ENCODE results near the gene CCDC188.

The CCDC188 gene

DNA sequence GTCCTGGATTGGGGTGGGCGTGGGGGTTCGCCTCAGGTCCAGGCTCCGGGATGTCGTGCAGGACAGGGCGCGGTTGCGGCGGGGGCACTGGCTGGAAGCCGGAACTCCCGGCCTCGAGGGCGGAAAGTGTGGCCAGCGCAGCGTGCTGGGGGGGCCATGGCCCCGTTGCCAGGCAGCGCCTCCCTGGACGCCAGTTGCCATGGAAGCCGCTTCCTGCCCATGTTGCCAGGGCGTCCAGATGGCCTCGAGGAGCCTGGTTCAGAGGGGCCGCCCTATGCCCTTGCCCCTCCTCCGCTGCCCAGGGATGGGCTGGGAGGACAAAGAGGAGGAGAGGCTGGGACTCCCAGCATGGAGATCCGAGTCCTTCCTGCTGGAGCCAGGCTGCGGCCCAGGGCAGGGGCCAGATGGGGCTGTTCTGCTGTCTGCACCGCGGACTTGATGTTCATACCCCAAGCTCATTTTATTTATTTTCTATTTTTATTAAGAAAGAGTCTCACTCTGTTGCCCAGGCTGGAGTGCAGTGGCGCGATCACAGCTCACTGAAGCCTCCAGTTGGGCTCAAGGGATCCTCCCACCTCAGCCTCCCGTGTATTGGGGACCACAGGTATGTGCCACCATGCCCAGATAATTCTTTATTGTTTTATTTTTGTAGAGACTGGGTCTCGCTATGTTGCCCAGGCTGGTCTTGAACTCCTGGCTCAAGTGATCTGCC lies 4.6 kb upstream of the CCDC188 start:
- no peak for DNase-seq (ENCODE audit: low read depth, low spot score)
- H3K4me3 ChIP-seq (ENCODE audit: low read length) = no peak overlapping the region

DNA sequence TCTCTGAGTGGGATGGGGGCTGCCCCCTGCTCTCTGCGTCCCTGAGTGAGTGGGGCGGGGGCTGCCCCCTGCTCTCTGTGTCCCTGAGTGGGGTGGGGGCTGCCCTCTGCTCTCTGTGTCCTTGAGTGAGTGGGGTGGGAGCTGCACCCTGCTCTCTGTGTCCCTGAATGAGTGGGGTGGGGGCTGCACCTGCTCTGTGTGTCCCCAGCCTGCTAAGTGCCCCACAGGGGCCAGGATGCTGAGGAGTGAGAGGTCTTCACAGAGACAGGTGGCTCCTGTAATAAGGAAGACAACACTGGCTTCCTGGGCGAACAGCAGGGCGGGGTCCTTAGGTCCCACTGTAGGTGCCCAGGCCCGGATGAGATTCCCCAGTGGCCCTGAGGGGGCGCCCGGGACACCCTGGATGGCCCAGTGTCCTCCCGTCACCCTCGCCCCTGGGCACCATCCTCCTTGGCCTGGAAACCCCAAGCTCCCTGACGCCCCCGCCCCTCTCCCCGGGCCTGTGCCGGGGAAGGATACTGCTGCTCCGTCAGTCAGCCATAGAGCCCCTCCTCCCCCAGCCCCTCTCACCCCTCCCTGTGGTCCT lies 3.8 kb upstream of the CCDC188 start:
- H3K4me3 ChIP-seq (ENCODE audit: low read length) = no peak overlapping the region
- DNase-seq (ENCODE audit: low read depth, low spot score) = no peak

DNA sequence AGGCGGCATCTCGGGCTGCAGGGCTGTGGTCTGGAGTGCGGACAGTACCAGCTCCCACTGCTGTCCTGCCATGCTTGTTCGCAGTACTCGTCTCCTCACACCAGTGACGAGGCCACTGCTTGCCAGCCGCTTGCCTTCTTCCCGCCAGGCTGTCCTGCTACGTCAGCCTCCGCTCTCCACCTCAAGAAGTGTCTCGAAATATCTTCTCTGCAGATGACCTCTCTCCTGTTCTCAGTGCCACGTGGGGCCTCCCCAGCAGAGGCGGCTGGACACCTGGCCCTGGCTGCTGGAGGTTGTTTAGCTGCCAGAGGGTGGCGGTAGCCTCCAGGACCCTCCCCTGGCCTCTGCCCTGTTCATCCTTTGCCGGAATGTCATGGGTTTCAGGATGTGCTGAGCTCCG lies 3.1 kb upstream of the CCDC188 start:
- H3K4me3 ChIP-seq (ENCODE audit: low read length) = no peak overlapping the region

DNA sequence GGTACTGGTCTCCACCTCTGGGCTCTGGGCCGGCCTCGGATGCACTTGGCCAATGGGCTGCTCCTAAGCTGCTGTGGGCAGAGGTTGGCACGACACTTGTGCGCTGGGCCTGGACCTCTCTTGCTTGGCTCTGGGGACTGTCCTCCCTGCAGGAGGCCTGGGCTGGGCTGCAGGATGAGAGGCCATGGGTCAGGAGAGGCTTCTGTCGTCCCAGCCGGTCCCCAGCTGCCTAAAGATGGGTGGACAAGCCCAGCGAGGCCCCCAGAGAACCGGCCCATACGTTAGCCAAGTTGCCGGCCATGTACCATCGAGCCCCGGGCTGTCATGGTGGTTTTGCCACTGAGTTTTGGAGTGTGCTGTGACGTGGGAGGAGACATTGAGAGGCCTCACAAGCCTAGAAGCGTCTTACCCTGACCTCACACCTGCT lies 1.6 kb upstream of the CCDC188 start:
- H3K4me3 ChIP-seq (ENCODE audit: low read length) = no peak overlapping the region
- no peak for DNase-seq (ENCODE audit: low read depth, low spot score)

More for the DNA sequence above, 3.1 kb upstream of the CCDC188 start:
- DNase-seq (ENCODE audit: low read depth, low spot score) = no peak

DNA sequence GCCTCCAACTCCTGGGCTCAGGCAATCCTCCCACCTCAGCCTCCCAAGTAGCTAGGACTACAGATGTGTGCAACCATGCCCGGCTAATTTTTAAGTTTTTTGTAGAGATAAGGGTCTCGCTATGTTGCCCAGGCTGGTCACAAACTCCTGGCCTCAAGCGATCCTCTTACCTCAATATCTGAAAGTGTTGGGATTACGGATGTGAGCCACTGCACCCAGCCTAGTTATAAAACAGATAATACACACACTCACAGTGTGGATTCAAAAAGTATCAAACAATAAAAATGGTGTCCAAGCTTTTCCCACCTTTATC lies 377 bp upstream of the CCDC188 start:
- no peak overlapping the region for H3K4me3 ChIP-seq (ENCODE audit: low read length)
- no peak for DNase-seq (ENCODE audit: low read depth, low spot score)

DNA sequence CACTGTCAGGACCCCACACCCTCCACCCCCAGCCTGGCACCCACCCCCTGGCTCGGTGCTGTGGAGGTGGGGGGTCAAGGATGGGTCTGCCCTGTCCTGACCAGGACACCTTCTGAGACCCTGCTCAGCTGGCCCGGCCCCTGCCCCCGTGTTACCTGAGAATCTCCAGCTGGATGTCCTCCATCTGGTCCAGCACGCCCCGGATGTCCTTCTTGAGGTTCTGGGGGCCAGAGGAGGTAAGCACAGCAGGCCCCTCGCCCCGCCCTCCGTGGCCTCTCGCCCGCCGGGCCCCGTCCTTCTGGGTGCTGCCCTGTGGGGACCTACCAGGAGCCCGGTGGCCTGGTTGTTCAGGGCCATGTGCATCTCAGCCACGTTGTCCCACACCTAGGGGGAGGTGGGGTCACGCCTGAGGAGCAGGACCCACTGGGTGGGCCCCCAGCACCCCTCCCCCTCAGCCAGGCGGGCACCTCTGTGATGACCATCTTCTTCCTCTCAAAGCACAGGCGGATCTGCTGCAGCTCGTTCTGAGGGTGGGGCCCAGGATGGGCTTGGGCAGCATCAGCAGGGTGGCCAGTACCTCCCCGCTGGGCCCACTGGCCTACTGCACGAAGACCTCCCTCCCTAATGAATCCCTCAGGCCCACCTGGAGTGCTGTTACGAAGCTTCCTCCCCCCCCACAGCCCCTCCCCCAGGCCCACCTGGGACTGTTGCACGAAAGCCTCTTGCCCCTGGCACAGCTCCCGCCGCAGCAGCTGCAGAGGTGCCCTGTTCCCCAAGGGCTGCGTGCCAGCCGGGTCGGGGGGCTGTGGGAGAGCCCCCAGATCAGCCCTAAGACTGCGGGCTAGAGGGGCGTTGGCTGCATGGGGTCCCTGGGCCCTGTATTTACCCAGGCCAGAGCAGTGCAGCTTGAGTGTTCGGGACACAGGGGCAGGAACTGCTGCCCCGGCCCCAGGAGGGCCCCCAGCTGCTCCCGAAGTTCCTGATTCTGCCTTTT lies 1.3 kb downstream of the CCDC188 start:
- no peak overlapping the region for H3K4me3 ChIP-seq (ENCODE audit: low read length)
- DNase-seq (ENCODE audit: low read depth, low spot score) = no peak

DNA sequence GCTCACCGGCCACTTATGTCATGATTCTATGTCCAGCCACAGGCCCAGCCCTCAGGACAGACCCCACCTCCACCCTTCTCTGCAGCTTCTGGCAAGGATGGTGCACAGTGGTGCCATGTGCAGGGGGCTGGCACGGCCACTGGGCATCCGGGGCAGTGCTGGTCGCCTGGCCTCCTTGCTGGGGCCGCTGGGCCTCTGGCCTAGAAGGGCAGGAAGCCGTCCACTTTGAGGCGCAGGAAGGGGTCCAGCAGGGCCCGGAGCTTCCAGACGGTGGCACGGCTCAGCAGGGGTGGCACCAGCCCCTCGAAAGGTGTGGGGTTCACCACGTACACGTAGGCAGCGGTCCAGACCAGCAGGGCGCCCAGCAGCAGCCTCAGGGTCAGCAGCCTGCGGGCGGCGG lies 2.4 kb downstream of the CCDC188 start:
- no peak overlapping the region for H3K4me3 ChIP-seq (ENCODE audit: low read length)
- DNase-seq (ENCODE audit: low read depth, low spot score) = no peak

DNA sequence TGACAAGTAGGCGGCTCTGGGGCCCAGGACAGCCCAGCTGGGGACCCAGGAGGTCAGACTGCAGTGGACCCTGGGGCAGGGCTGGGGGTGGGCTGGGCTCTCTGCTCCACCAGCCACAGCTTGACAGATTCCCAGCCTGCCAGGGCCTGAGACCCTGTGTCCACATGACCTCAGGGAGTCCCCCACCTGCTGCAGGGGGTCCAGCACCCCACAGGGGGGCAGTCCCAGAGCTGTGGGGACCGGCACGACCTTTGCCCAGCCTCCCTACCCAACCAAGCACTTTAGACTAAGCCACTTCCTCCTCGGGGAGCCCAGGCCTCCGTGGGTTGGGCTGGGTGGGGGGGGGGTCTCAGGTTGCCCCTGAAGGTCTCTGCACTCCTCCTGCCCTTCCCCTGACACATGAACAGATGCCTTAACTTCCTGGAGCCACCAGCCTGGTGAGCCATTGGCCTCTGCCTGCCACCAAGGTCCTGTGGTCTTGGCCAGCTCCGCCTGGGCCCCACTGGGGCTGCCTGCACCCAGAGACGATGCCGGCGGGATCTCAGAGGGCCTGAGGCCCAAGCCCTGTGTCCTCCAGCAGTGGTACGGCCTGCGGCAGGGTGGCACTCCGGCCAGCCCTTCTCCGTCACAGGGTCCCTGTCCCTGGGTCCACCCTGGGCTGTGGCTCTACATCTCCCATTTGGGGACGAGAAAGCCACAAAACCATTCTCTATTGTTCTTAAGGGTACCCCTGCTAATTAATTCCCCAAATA lies 3.4 kb downstream of the CCDC188 start:
- DNase-seq (ENCODE audit: low read depth, low spot score) = no peak
- H3K4me3 ChIP-seq (ENCODE audit: low read length) = no peak overlapping the region

DNA sequence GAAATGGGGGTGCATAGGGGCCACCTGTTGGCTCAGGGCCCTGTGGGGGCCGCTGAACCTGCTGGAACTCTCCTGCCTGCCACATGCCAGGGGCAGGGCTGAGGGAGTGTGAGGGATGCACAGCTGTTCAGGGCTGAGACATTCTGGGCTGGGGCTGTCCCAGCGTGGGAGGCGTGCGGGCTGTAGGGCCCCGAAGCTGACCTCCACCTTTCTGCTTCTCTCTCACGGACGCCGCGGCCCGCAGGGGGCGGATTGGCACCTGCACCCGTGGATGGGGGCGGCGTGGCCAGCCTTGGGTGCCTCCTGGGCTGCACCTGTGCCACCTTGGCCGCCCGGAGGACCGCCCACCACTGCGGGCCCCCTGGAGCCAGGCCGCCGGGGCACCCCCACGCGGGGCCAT lies 4.1 kb downstream of the CCDC188 start:
- no peak for DNase-seq (ENCODE audit: low read depth, low spot score)
- no peak overlapping the region for H3K4me3 ChIP-seq (ENCODE audit: low read length)

DNA sequence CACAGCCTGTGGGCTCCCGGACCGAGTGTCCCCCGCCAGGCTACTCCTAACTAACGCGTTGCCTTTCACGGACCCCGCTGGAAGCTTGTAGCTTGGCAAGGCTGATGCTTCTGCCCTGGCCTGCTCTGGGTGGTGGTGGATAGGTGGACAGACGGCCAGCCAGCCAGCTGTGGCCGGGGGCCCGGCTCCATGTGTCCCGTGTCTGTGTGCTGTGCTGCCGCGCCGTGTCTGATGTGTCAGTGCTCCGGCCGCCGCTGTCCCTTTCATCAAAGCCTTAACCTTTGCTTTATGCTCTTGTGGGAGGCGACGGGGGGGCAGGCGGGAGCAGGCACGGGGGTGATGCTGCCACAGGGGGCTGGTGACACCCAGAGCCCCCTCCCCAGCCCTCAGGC lies 5.0 kb downstream of the CCDC188 start:
- DNase-seq (ENCODE audit: low read depth, low spot score) = no peak
- H3K4me3 ChIP-seq (ENCODE audit: low read length) = no peak overlapping the region

DNA sequence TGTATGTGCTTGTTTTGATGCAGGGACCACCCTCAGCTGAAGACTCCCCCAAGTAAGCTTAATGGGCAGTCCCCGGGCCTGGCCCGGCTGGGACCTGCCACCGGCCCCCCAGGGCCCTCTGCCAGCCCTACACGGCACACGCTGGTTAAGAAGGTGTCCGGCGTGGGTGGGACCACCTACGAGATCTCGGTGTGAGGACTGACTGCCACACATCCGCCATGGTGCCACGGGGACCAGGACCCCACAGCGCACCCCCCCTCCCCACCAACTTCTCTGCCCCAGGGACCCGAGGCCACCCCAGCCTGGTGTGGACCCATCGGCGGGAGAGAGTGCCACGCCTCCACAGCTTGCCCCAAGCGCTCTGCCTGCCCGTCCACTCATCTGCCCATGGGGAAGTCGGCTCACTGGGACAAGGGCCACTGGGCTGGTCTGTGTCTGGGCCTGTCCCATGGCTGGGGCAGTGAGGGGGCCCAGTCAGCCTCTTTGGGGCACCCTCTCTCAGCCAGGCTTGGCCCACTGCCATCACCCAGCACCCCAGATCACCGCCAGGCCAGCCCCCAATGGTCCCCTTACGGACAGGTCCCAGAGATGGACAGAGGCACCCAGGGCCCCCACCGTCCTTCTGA lies 5.5 kb downstream of the CCDC188 start:
- no peak overlapping the region for H3K4me3 ChIP-seq (ENCODE audit: low read length)
- no peak for DNase-seq (ENCODE audit: low read depth, low spot score)

DNA sequence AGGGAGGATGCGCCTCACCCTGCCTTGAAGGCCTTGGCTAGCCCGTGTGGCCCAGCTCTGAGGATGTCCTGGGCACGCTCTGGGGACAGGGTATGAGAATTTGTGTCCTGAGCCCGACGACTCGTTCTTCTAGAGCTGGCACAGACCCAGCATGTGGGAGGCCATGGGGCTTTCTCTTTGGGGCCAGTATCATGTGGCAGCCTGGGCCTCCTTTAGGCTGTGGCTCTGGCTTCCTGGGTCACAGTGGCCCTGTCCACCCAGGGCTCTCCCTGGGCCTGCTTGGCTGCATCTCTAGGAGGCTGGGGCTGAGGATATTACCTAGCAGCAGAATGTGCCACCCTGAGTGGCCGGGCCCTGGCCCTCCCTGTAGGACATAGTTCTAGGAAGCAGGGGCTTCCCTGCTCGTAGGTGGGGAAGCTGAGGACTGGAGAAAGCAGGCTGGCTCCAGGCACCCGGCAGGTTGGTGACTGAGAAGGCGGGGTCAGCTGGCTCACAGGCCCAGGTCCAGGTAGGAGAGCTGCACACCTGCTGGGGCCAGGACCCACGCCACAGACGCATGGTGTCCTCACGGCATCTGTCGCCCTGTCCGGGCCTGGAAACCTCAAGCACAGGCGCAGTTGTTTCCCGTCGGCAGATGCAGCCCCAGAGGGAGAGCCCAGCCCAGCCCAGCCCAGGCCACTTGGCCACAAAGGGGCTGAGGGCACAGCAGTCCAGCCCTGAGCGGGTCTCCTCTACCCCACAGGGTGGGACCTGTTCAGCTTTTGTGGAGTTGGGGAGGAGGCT lies 6.8 kb downstream of the CCDC188 start:
- DNase-seq (ENCODE audit: low read depth, low spot score) = no peak
- H3K4me3 ChIP-seq (ENCODE audit: low read length) = no peak overlapping the region

DNA sequence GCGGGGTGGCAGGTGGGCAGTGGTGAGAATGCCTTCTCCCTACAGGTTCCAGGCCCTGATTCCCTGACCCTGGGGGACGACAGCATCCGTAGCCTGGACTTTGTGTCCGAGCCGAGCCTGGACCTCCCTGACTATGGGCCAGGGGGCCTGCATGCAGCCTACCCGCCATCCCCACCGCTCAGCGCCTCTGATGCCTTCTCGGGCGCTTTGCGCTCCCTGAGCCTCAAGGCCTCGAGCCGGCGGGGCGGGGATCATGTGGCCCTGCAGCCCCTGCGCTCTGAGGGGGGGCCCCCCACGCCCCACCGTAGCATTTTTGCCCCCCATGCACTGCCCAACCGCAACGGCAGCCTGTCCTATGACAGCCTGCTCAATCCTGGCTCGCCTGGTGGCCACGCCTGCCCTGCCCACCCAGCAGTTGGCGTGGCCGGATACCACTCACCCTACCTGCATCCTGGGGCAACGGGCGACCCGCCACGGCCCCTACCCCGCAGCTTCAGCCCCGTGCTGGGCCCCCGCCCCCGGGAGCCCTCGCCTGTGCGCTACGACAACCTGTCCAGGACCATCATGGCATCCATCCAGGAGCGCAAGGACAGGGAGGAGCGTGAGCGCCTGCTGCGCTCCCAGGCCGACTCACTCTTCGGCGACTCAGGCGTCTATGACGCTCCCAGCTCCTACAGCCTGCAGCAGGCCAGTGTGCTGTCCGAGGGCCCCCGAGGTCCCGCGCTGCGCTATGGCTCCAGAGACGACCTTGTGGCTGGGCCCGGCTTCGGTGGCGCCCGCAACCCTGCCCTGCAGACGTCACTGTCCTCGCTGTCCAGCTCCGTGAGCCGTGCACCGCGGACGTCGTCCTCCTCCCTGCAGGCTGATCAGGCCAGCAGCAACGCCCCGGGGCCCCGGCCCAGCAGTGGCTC lies 7.9 kb downstream of the CCDC188 start:
- H3K4me3 ChIP-seq (ENCODE audit: low read length) = no peak overlapping the region
- DNase-seq (ENCODE audit: low read depth, low spot score) = no peak

DNA sequence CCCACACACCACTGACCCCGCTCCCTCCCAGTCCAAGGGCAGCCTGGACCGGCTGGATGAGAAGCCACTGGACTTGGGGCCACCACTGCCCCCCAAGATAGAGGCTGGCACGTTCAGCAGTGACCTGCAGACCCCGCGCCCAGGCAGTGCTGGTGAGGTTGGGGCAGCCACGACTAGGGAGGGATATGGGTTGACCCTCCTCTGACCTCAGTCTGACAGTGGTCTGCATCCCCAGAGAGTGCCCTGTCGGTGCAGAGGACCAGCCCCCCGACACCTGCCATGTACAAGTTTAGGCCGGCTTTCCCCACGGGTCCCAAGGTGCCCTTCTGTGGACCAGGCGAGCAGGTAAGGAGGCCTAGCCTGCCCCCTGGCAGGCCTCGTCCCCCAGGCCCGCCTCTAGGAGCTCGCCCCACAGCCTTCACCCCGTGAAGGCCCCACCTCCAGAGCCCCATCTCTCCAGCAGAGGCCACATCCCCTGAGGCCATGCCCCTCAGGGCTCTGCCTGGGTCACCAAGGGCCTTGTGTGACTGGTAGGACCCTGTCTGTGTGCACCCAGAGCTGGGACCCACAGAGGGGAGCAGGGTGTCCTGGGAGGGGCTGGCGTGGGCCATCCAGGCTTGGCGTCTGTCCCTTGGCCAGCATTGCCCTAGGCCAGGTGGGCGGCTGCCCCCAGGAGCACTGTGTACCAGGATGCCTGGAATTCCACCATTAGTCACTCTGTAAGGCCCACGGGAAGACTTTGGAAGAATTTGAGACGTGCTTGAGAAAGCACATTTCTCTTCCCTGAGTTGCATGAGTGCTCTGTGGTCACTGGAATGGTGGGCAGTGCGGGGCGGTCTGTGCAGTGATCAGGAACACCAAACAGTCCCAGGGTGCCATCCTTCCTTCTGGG lies 9.4 kb downstream of the CCDC188 start:
- no peak for DNase-seq (ENCODE audit: low read depth, low spot score)
- no peak overlapping the region for H3K4me3 ChIP-seq (ENCODE audit: low read length)

DNA sequence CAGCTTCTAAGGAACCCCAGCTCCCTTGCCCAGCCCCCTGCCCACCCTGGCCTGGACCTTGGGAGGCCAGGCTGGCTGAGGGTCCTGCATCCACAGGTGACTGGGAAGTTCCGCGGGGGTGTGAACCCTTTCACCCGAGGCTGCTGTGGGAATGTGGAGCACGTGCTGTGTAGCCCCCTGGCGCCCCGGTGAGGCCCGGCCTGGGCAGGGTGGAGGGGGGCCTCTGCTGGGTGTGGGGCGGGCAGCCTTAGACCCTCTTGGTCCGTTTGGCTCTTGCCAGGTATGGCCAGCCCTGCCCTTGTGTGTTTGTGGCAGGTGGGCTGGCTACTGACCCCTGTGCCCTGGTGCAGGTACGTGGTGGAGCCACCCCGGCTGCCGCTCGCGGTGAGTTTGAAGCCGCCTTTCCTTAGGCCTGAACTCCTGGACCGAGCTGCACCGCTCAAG lies 10.3 kb downstream of the CCDC188 start:
- DNase-seq (ENCODE audit: low read depth, low spot score) = no peak
- no peak overlapping the region for H3K4me3 ChIP-seq (ENCODE audit: low read length)

DNA sequence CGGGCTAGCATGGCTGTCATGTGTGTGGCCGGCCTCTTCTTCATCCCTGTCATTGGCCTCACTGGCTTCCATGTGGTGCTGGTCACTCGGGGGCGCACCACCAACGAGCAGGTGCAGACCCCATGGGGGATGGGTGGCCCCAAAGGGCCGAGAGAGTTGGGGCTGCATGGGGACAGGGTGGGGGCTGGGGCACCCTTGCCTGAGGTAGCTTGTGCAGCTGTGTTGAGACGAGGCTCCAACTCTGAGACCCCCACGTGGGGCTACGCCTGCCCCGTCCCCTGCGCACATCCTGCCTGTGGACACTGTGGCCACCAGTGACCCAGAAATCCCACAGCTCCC lies 10.8 kb downstream of the CCDC188 start:
- no peak for DNase-seq (ENCODE audit: low read depth, low spot score)
- H3K4me3 ChIP-seq (ENCODE audit: low read length) = no peak overlapping the region

All from Jurkat, Clone E6-1 (cell line).